ENCODE measurements around the gene ZNF362.
A peak's percentile ranks its signal among the peaks of the same experiment; 100 is the strongest.

The ZNF362 gene

GRCh38 chr1:33295450-33296081 is 39.3 kb downstream of the ZNF362 start:
- no peak overlapping the region for H3K4me3 ChIP-seq (ENCODE audit: low read depth, low read length)
- peak; percentile 97 for TF ChIP-seq CTCF (IDR thresholded peaks at IDR 0.05; ENCODE audit: low read depth, low read length)
- in situ Hi-C loops (cut with HindIII; ENCODE audit: low sequenced_read_pairs), result no loop called here
- DNase-seq (ENCODE audit: low read depth, low spot score), result peak; percentile 75

GRCh38 chr1:33296082-33296458 is 39.8 kb downstream of the ZNF362 start:
- no peak for DNase-seq (ENCODE audit: low read depth, low spot score)
- in situ Hi-C loops (cut with HindIII; ENCODE audit: low sequenced_read_pairs), result no loop called here

GRCh38 chr1:33296824-33297223 is 40.5 kb downstream of the ZNF362 start:
- DNase-seq (ENCODE audit: low read depth, low spot score), result no peak
- in situ Hi-C loops (cut with HindIII; ENCODE audit: low sequenced_read_pairs), result no loop called here
- H3K4me3 ChIP-seq (ENCODE audit: low read depth, low read length), result no peak overlapping the region
- no peak for TF ChIP-seq CTCF (IDR thresholded peaks at IDR 0.05; ENCODE audit: low read depth, low read length)

More at GRCh38 chr1:33296082-33296458, 39.8 kb downstream of the ZNF362 start:
- no peak overlapping the region for H3K4me3 ChIP-seq (ENCODE audit: low read depth, low read length)
- TF ChIP-seq CTCF (IDR thresholded peaks at IDR 0.05; ENCODE audit: low read depth, low read length), result no peak

GRCh38 chr1:33297911-33298622 is 41.8 kb downstream of the ZNF362 start:
- in situ Hi-C loops (cut with HindIII; ENCODE audit: low sequenced_read_pairs), result no loop called here
- no peak for TF ChIP-seq CTCF (IDR thresholded peaks at IDR 0.05; ENCODE audit: low read depth, low read length)
- no peak overlapping the region for H3K4me3 ChIP-seq (ENCODE audit: low read depth, low read length)
- DNase-seq (ENCODE audit: low read depth, low spot score), result no peak

- DNase-seq (ENCODE audit: low read depth, low spot score), result peak; percentile 56
- H3K4me3 ChIP-seq (ENCODE audit: low read depth, low read length), result no peak overlapping the region
- in situ Hi-C loops (cut with HindIII; ENCODE audit: low sequenced_read_pairs), result no loop called here
- peak; percentile 95 for TF ChIP-seq CTCF (IDR thresholded peaks at IDR 0.05; ENCODE audit: low read depth, low read length)
Observed at GRCh38 chr1:33298623-33299277, 42.5 kb downstream of the ZNF362 start.

- H3K4me3 ChIP-seq (ENCODE audit: low read depth, low read length), result no peak overlapping the region
- no peak for TF ChIP-seq CTCF (IDR thresholded peaks at IDR 0.05; ENCODE audit: low read depth, low read length)
- DNase-seq (ENCODE audit: low read depth, low spot score), result no peak
- in situ Hi-C loops (cut with HindIII; ENCODE audit: low sequenced_read_pairs), result no loop called here
Observed at GRCh38 chr1:33299461-33300155, 43.3 kb downstream of the ZNF362 start.
